Keratinocyte (primary cell): ENCODE results near the gene MTPN. TPM values are rescaled to one million over a fixed set of nuclear protein-coding genes. Genes with fewer than 3 reads are reported as not detected.

Experiments
- DNase-seq: peaks from one replicate; pipeline ENCODE4 v3.0.0-alpha.2; 2011; ENCODE audit warnings: low read depth, missing footprints, low spot score
- FAIRE-seq: peaks from 2 replicates; lab custom pipeline; 2011; peaks lifted over from hg19 to GRCh38; lab: Jason Lieb, UNC
- H2AFZ ChIP-seq: 2 replicates; pipeline ENCODE4 v1.6.0; 2012; ENCODE audit warnings: low read length, control low read depth, inconsistent platforms; ENCODE audit not compliant: control insufficient read depth
- H3K27ac ChIP-seq: 2 replicates; pipeline ENCODE4 v1.5.1; 2011; ENCODE audit warnings: low read length; ENCODE audit not compliant: control insufficient read depth, insufficient read depth
- H3K27me3 ChIP-seq: 3 replicates; pipeline ENCODE4 v1.6.0; 2011; ENCODE audit warnings: low read length; ENCODE audit not compliant: control insufficient read depth, insufficient read depth; ENCODE audit errors: extremely low read depth
- H3K36me3 ChIP-seq, 2 experiments: 2 replicates in 1 of 2; 3 replicates in 1 of 2; pipeline ENCODE4 v1.5.1; 2011; ENCODE audit warnings: low read length in 2 of 2, mild to moderate bottlenecking in 1 of 2; ENCODE audit not compliant: control insufficient read depth in 2 of 2, insufficient read depth in 2 of 2; ENCODE audit errors: extremely low read depth in 1 of 2
- H3K4me1 ChIP-seq: 3 replicates; pipeline ENCODE4 v1.5.1; 2011; ENCODE audit warnings: low read length; ENCODE audit not compliant: control insufficient read depth, insufficient read depth; ENCODE audit errors: extremely low read depth
- H3K4me2 ChIP-seq: 3 replicates; pipeline ENCODE4 v1.6.0; 2011; ENCODE audit warnings: low read depth, low read length; ENCODE audit not compliant: control insufficient read depth, insufficient read depth; ENCODE audit errors: extremely low read depth
- H3K4me3 ChIP-seq, 3 experiments: fragments of 200-600 bp in 1 of 3; sonication (generic) in 1 of 3; 2 replicates in 2 of 3; 3 replicates in 1 of 3; pipeline ENCODE4 v1.5.1; 2011 to 2016; ENCODE audit warnings: low read length in 3 of 3, mild to moderate bottlenecking in 3 of 3, control low read depth in 2 of 3, inconsistent platforms in 1 of 3, low read depth in 1 of 3, mixed read lengths in 1 of 3, mixed run types in 1 of 3, moderate library complexity in 1 of 3; ENCODE audit not compliant: control insufficient read depth in 2 of 3, insufficient read depth in 2 of 3; ENCODE audit errors: extremely low read depth in 1 of 3
- H3K79me2 ChIP-seq: 2 replicates; pipeline ENCODE4 v1.6.0; 2012; ENCODE audit warnings: low read length; ENCODE audit not compliant: control insufficient read depth, insufficient read depth
- H3K9ac ChIP-seq: 3 replicates; pipeline ENCODE4 v1.6.0; 2011; ENCODE audit warnings: low read length; ENCODE audit not compliant: control insufficient read depth, insufficient read depth; ENCODE audit errors: extremely low read depth
- H3K9me1 ChIP-seq: 3 replicates; pipeline ENCODE4 v1.6.0; 2011; ENCODE audit warnings: low read length; ENCODE audit not compliant: control insufficient read depth, insufficient read depth; ENCODE audit errors: extremely low read depth
- H3K9me3 ChIP-seq: 2 replicates; pipeline ENCODE4 v1.5.1; 2012; ENCODE audit warnings: low read depth, low read length; ENCODE audit not compliant: control insufficient read depth
- H4K20me1 ChIP-seq: 3 replicates; pipeline ENCODE4 v1.6.0; 2011; ENCODE audit warnings: low read length; ENCODE audit not compliant: control insufficient read depth, insufficient read depth; ENCODE audit errors: extremely low read depth
- EZH2 ChIP-seq: IDR thresholded peaks from one replicate; pipeline ENCODE4 v1.6.1; 2012; ENCODE audit warnings: inconsistent platforms, mild to moderate bottlenecking, low read length, moderate library complexity
- dilution Hi-C: fragments of 300-500 bp; cut with MboI; formaldehyde crosslinking; loops from one replicate; pipeline ENCODE4 v1.7.0; 2020; ENCODE audit warnings: low sequenced_read_pairs; ENCODE audit not compliant: extremely low pct_ligation_motif_present
- polyA plus RNA-seq, 5 experiments: library from polyadenylated mRNA; depleted of rRNA in 3 of 5; stranded (reverse) in 3 of 5; stranded (forward) in 1 of 5; unstranded in 1 of 5; fragments of >200 nt; gene quantifications; 1 replicate in 1 of 5; 2 replicates in 3 of 5; 3 replicates in 1 of 5; pipeline versions ENCODE4 v1.2.1 to v1.2.3, GENCODE V29; 2011 to 2012; ENCODE audit warnings: missing spikeins in 2 of 5, low read depth in 1 of 5, low replicate concordance in 1 of 5
- TF ChIP-seq, protein P1 (sequence below), 3 experiments: IDR thresholded peaks in 1 of 3; conservative IDR thresholded peaks in 1 of 3; optimal IDR thresholded peaks in 1 of 3; 2 replicates in 2 of 3; 3 replicates in 1 of 3; pipeline versions ENCODE3 to v1.5.1; 2011; ENCODE audit warnings: low read length in 3 of 3, mild to moderate bottlenecking in 3 of 3, moderate library complexity in 2 of 3, control low read depth in 1 of 3, inconsistent platforms in 1 of 3; ENCODE audit not compliant: insufficient read depth in 2 of 3; ENCODE audit errors: extremely low read depth in 1 of 3

The MTPN gene
- polyA plus RNA-seq, 1 donor (not counting 4 experiments of a cell fraction or from before 2014, with no cell fraction given): 151 TPM

GRCh38 chr7:136023134-136023869, 46.1 kb upstream of the MTPN start:
- dilution Hi-C loops: no loop called here
- H2AFZ ChIP-seq: no peak overlapping the region
- H3K27me3 ChIP-seq: peaks cover 3% of the 10 kb centered on the region
- H3K4me2 ChIP-seq: no peak overlapping the region
- H3K27ac ChIP-seq: no peak overlapping the region
- no peak overlapping the region for H3K4me3 ChIP-seq
- no peaks in the 10 kb centered on the region for H3K4me1 ChIP-seq
- H3K9me1 ChIP-seq: no peaks in the 10 kb centered on the region
- H3K9ac ChIP-seq: no peak overlapping the region
- H3K36me3 ChIP-seq: no peaks in the 10 kb centered on the region
- DNase-seq (no peak), FAIRE-seq (no peak)
- no peaks in the 10 kb centered on the region for H4K20me1 ChIP-seq
- TF ChIP-seq EZH2: no peak
- TF ChIP-seq, protein P1, sequence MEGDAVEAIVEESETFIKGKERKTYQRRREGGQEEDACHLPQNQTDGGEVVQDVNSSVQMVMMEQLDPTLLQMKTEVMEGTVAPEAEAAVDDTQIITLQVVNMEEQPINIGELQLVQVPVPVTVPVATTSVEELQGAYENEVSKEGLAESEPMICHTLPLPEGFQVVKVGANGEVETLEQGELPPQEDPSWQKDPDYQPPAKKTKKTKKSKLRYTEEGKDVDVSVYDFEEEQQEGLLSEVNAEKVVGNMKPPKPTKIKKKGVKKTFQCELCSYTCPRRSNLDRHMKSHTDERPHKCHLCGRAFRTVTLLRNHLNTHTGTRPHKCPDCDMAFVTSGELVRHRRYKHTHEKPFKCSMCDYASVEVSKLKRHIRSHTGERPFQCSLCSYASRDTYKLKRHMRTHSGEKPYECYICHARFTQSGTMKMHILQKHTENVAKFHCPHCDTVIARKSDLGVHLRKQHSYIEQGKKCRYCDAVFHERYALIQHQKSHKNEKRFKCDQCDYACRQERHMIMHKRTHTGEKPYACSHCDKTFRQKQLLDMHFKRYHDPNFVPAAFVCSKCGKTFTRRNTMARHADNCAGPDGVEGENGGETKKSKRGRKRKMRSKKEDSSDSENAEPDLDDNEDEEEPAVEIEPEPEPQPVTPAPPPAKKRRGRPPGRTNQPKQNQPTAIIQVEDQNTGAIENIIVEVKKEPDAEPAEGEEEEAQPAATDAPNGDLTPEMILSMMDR (optimal IDR thresholded peaks at IDR 0.05 in 1 of 3, IDR thresholded peaks at IDR 0.05 in 1 of 3, conservative IDR thresholded peaks at IDR 0.05 in 1 of 3; ENCODE audit: extremely low read depth in 1 of 3, insufficient read depth in 2 of 3, low read length in 3 of 3): no peak
- H3K9me3 ChIP-seq: no peaks in the 10 kb centered on the region
- H3K79me2 ChIP-seq: no peaks in the 10 kb centered on the region

DNA sequence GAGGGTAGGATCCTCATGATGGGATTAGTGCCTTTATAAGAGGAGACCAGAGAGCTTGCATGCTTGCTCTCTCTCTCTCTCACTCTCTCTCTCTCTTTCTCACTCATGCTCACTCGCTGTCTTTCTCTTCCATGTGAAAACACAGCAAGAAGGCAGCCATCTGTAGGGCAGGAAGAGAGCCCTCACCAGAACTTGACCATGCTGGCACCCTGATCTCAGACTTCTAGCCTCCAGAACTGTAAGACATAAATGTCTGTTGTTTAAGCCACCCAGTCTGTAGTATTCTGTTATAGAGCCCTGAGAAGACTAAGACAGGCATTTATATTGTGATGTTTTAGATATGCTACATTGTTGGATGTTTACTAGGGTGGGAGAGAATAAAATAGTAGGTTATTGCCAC, 43.4 kb upstream of the MTPN start:
- no peak for FAIRE-seq
- dilution Hi-C loops: no loop called here

More for the DNA sequence above, 43.4 kb upstream of the MTPN start:
- no peak for DNase-seq
- H3K9me1 ChIP-seq: no peaks in the 10 kb centered on the region
- no peak overlapping the region for H3K4me3 ChIP-seq
- no peaks in the 10 kb centered on the region for H3K9me3 ChIP-seq
- H4K20me1 ChIP-seq: no peaks in the 10 kb centered on the region
- no peak overlapping the region for H3K4me2 ChIP-seq
- H2AFZ ChIP-seq: no peak overlapping the region
- H3K36me3 ChIP-seq: no peaks in the 10 kb centered on the region
- peaks cover 3% of the 10 kb centered on the region for H3K27me3 ChIP-seq
- H3K27ac ChIP-seq: no peak overlapping the region
- H3K4me1 ChIP-seq: no peaks in the 10 kb centered on the region
- no peak overlapping the region for H3K9ac ChIP-seq
- no peak for TF ChIP-seq EZH2
- TF ChIP-seq, protein P1 (optimal IDR thresholded peaks at IDR 0.05 in 1 of 3, IDR thresholded peaks at IDR 0.05 in 1 of 3, conservative IDR thresholded peaks at IDR 0.05 in 1 of 3; ENCODE audit: extremely low read depth in 1 of 3, insufficient read depth in 2 of 3, low read length in 3 of 3): no peak
- H3K79me2 ChIP-seq: no peaks in the 10 kb centered on the region
